PC-3 (cell line): ENCODE measurements around the gene MDFIC. TPM values are rescaled to one million over a fixed set of nuclear protein-coding genes. Genes with fewer than 3 reads are reported as not detected.
"Not testable (repeated sequence)": the region's sequence is repeated elsewhere in the genome, so short reads cannot be mapped to it uniquely, and the experiment has no call there.

Experiments
- ATAC-seq: fragments of 200-7000 bp; cut with Tn5 transposase; 2 replicates; pipeline ENCODE4 v1.9.1; 2020; ENCODE audit warnings: mild to moderate bottlenecking, moderate library complexity
- BruUV-seq: library from RNA; stranded (reverse); fragments of 400-500 nt; replicated peaks from 2 replicates; lab custom pipeline; 2021; lab: Mats Ljungman, UMichigan
- CTCF ChIA-PET: fragments of 300-600 bp; sonication (Branson Sonifier 250); formaldehyde crosslinking; loops from one replicate; lab custom pipeline; 2022; ENCODE audit warnings: antibody characterized with exemption; lab: Charles Lee
- POLR2A ChIA-PET: fragments of 300-600 bp; sonication (Branson Sonifier 250); formaldehyde crosslinking; loops from one replicate; lab custom pipeline; 2022; ENCODE audit warnings: antibody characterized with exemption; ENCODE audit not compliant: unreplicated experiment; lab: Charles Lee
- DNase-seq: peaks from one replicate; pipeline ENCODE4 v3.0.0-alpha.2; 2015
- H2AFZ ChIP-seq: fragments of 300-600 bp; sonication (generic); 2 replicates; pipeline ENCODE4 v1.6.0; 2016; ENCODE audit warnings: antibody characterized with exemption, low read length
- H3F3A ChIP-seq: fragments of 300-600 bp; sonication (generic); one replicate; pipeline ENCODE4 v1.6.0; 2017; ENCODE audit warnings: antibody characterized with exemption, low read length, control low read depth, mild to moderate bottlenecking; ENCODE audit not compliant: unreplicated experiment
- H3K27ac ChIP-seq: fragments of 300-600 bp; sonication (generic); 2 replicates; pipeline ENCODE4 v1.5.1; 2016; ENCODE audit warnings: mild to moderate bottlenecking, low read length
- H3K27me3 ChIP-seq: fragments of 300-600 bp; sonication (generic); 2 replicates; pipeline ENCODE4 v1.6.1; 2016; ENCODE audit warnings: low read length, mixed read lengths
- H3K36me3 ChIP-seq: fragments of 300-600 bp; sonication (generic); 2 replicates; pipeline ENCODE4 v1.6.1; 2016; ENCODE audit warnings: low read depth, mixed run types, low read length, mixed read lengths
- H3K4me1 ChIP-seq: fragments of 300-600 bp; sonication (generic); 2 replicates; pipeline ENCODE4 v1.5.1; 2016; ENCODE audit warnings: low read length; ENCODE audit not compliant: insufficient read depth
- H3K4me2 ChIP-seq: fragments of 300-600 bp; sonication (generic); 2 replicates; pipeline ENCODE4 v1.6.0; 2016; ENCODE audit warnings: low read length
- H3K4me3 ChIP-seq: fragments of 300-600 bp; sonication (generic); 2 replicates; pipeline ENCODE4 v1.5.1; 2016; ENCODE audit warnings: mild to moderate bottlenecking, low read length, mixed read lengths
- H3K79me2 ChIP-seq: fragments of 300-600 bp; sonication (generic); 2 replicates; pipeline ENCODE4 v1.6.1; 2017; ENCODE audit warnings: low read length, mixed read lengths
- H3K9ac ChIP-seq: fragments of 300-600 bp; sonication (generic); 2 replicates; pipeline ENCODE4 v1.6.0; 2016; ENCODE audit warnings: mild to moderate bottlenecking, low read length
- H3K9me2 ChIP-seq: fragments of 300-600 bp; sonication (generic); replicated peaks from 2 replicates; pipeline ENCODE4 v1.6.1; 2016; ENCODE audit warnings: mixed run types, low read length, mixed read lengths
- H3K9me3 ChIP-seq: fragments of 300-600 bp; sonication (generic); 2 replicates; pipeline ENCODE4 v1.6.1; 2016; ENCODE audit warnings: low read length, mixed read lengths
- H4K20me1 ChIP-seq: fragments of 300-600 bp; sonication (generic); 2 replicates; pipeline ENCODE4 v1.6.1; 2016; ENCODE audit warnings: low read length, mixed read lengths
- CTCF ChIP-seq: fragments of 300-600 bp; sonication (generic); conservative IDR thresholded peaks from 2 replicates; pipeline ENCODE4 v1.5.1; 2017; ENCODE audit warnings: antibody characterized with exemption, low read depth, mild to moderate bottlenecking, low read length
- EZH2 ChIP-seq: fragments of 300-600 bp; sonication (generic); IDR thresholded peaks from one replicate; pipeline ENCODE4 v1.6.1; 2017; ENCODE audit warnings: antibody characterized with exemption, mild to moderate bottlenecking, low read length; ENCODE audit not compliant: unreplicated experiment
- EZH2phosphoT487 ChIP-seq: fragments of 300-600 bp; sonication (generic); IDR thresholded peaks from 2 replicates; pipeline ENCODE4 v1.6.1; 2018; ENCODE audit warnings: mild to moderate bottlenecking, antibody characterized with exemption, low read length, borderline replicate concordance
- intact Hi-C: fragments of 100-400 bp; cut with micrococcal nuclease; formaldehyde crosslinking; loops from 2 replicates; pipeline ENCODE4 v1.9.0; 2023
- total RNA-seq: library from RNA; depleted of rRNA; stranded (reverse); fragments of >200 nt; gene quantifications from 2 replicates; pipeline ENCODE4 v1.2.3, GENCODE V29; 2014

Gene MDFIC
- total RNA-seq, 1 experiment from 2014 or later, result 33.9 TPM

- no peaks in the 10 kb centered on the region for H3K9me2 ChIP-seq
- H3K4me1 ChIP-seq, result peaks cover 18% of the 10 kb centered on the region; the same call in 1 of the 2 replicates
- H3K27ac ChIP-seq, result peak overlapping the region; percentile 22; the same call in 1 of the 2 replicates
- no peaks in the 10 kb centered on the region for H3K9me3 ChIP-seq
- H3K79me2 ChIP-seq, result no peaks in the 10 kb centered on the region
- no peak overlapping the region for H3K4me2 ChIP-seq
- H3K27me3 ChIP-seq, result no peaks in the 10 kb centered on the region
- no peak for DNase-seq
- H3F3A ChIP-seq, result no peaks in the 10 kb centered on the region
- intact Hi-C loops, result no loop called here
- H4K20me1 ChIP-seq, result no peaks in the 10 kb centered on the region
- no peak for ATAC-seq
- no peak overlapping the region for H3K9ac ChIP-seq
- no TSS peak for BruUV-seq
- CTCF ChIA-PET, result no interaction called here
- no peaks in the 10 kb centered on the region for H3K36me3 ChIP-seq
- TF ChIP-seq EZH2phosphoT487, result no peak
- TF ChIP-seq EZH2, result no peak
- no peak overlapping the region for H3K4me3 ChIP-seq
- H2AFZ ChIP-seq, result no peak overlapping the region
- POLR2A ChIA-PET, result no interaction called here
These were observed 35.7 kb upstream of the MDFIC start for GRCh38 chr7:114886241-114886640.

GRCh38 chr7:114889116-114889515 lies 32.8 kb upstream of the MDFIC start:
- H3F3A ChIP-seq, DNase-seq, H3K9ac ChIP-seq, H3K9me3 ChIP-seq, H3K9me2 ChIP-seq, ATAC-seq, BruUV-seq, H3K36me3 ChIP-seq, H3K4me2 ChIP-seq, H3K27me3 ChIP-seq, H4K20me1 ChIP-seq, intact Hi-C loops, H3K79me2 ChIP-seq, H3K4me3 ChIP-seq, H2AFZ ChIP-seq, H3K27ac ChIP-seq: not testable (repeated sequence)
- ChIA-PET POLR2A (interaction anchor here (0.6 kb wide), 1 partner anchor 67 kb away, joined by 5 read pairs; no protein-coding TSS in a partner anchor), CTCF (interaction anchor here (0.7 kb wide), 1 partner anchor 581 kb away, joined by 3 read pairs; no protein-coding TSS in a partner anchor)
- peaks cover 18% of the 10 kb centered on the region; the same call in 1 of the 2 replicates for H3K4me1 ChIP-seq

GRCh38 chr7:114889646-114890285 lies 32.1 kb upstream of the MDFIC start:
- no peak overlapping the region for H3K4me3 ChIP-seq
- no peak overlapping the region for H3K27ac ChIP-seq

More at GRCh38 chr7:114889646-114890285, 32.1 kb upstream of the MDFIC start:
- intact Hi-C loops, result no loop called here
- CTCF ChIA-PET, result interaction anchor here (0.7 kb wide), 1 partner anchor 581 kb away, joined by 3 read pairs; no protein-coding TSS in a partner anchor
- H3F3A ChIP-seq, result no peaks in the 10 kb centered on the region
- ATAC-seq, result peak; percentile 95
- H2AFZ ChIP-seq, result no peak overlapping the region
- no peaks in the 10 kb centered on the region for H3K79me2 ChIP-seq
- H3K4me1 ChIP-seq, result peaks cover 18% of the 10 kb centered on the region; the same call in 1 of the 2 replicates
- no peaks in the 10 kb centered on the region for H4K20me1 ChIP-seq
- DNase-seq, result peak; percentile 87
- no peaks in the 10 kb centered on the region for H3K9me3 ChIP-seq
- no peaks in the 10 kb centered on the region for H3K9me2 ChIP-seq
- H3K9ac ChIP-seq, result no peak overlapping the region
- H3K36me3 ChIP-seq, result no peaks in the 10 kb centered on the region
- POLR2A ChIA-PET, result interaction anchor here (0.6 kb wide), 2 partner anchors 53 to 68 kb away, joined by 3 to 5 read pairs; no protein-coding TSS in a partner anchor
- no peak overlapping the region for H3K4me2 ChIP-seq
- no TSS peak for BruUV-seq
- TF ChIP-seq EZH2 (no peak), EZH2phosphoT487 (no peak), CTCF (no peak)
- no peaks in the 10 kb centered on the region for H3K27me3 ChIP-seq
